K562 (cell line): Measurements from ENCODE around the gene PPDPF. TPM values are rescaled to one million over a fixed set of nuclear protein-coding genes. Genes with fewer than 3 reads are reported as not detected.

Experiments used
- ATAC-seq: fragments of 200-7000 bp; cut with Tn5 transposase; 3 replicates; pipeline ENCODE4 v1.9.1; 2020; ENCODE audit warnings: moderate library complexity
- BruUV-seq: library from RNA; stranded (reverse); fragments of 400-500 nt; replicated peaks from 2 replicates; lab custom pipeline; 2021; lab: Mats Ljungman, UMichigan
- CTCF ChIA-PET: fragments of 300-600 bp; formaldehyde crosslinking; extraction: SDS; loops from one replicate; lab custom pipeline; 2021; ENCODE audit warnings: low intra/inter-chr PET ratio; lab: Yijun Ruan, JAX
- POLR2A ChIA-PET: fragments of 300-600, 350-650 bp; sonication (Branson Sonifier 250); formaldehyde crosslinking; extraction: SDS; loops from one replicate; lab custom pipeline; 2021; ENCODE audit warnings: antibody characterized with exemption, inconsistent platforms; lab: Yijun Ruan, JAX
- DNase-seq, 4 experiments: peaks; one replicate each; pipeline versions ENCODE4 v3.0.0 to v3.0.0-alpha.2; 2011 to 2018; ENCODE audit warnings: low spot score in 3 of 4, mixed read lengths in 3 of 4; ENCODE audit errors: extremely low read depth in 1 of 4
- FAIRE-seq: peaks from 2 replicates; lab custom pipeline; 2011; peaks lifted over from hg19 to GRCh38; lab: Jason Lieb, UNC
- H2AFZ ChIP-seq: 2 replicates; pipeline ENCODE4 v1.6.0; 2011; ENCODE audit warnings: low read depth, low read length, control low read depth, inconsistent platforms
- H3K27ac ChIP-seq: fragments of 200-600 bp; 3 replicates; pipeline ENCODE4 v1.8.0; 2011; ENCODE audit warnings: low read depth, mild to moderate bottlenecking, control low read depth, inconsistent platforms, low read length, moderate library complexity, mixed read lengths; ENCODE audit errors: extremely low read depth
- H3K27me3 ChIP-seq, 2 experiments: fragments of 300-600 bp in 1 of 2; 2 replicates in 1 of 2; 3 replicates in 1 of 2; pipeline versions ENCODE4 v1.6.0 to v1.8.0; 2011; ENCODE audit warnings: inconsistent platforms in 2 of 2, low read length in 2 of 2, mild to moderate bottlenecking in 1 of 2, mixed read lengths in 1 of 2, moderate library complexity in 1 of 2; ENCODE audit not compliant: control insufficient read depth in 2 of 2, insufficient read depth in 2 of 2
- H3K36me3 ChIP-seq: fragments of 300-600 bp; 3 replicates; pipeline ENCODE4 v1.8.0; 2011; ENCODE audit warnings: mild to moderate bottlenecking, low read length, inconsistent platforms; ENCODE audit not compliant: control insufficient read depth, insufficient read depth
- H3K4me1 ChIP-seq, 2 experiments: fragments of 200-600 bp in 1 of 2; replicated peaks in 1 of 2; 2 replicates in 1 of 2; 3 replicates in 1 of 2; pipeline versions ENCODE4 v1.5.1 to v1.8.0; 2011; ENCODE audit warnings: inconsistent platforms in 2 of 2, low read length in 2 of 2, mild to moderate bottlenecking in 1 of 2, mixed read lengths in 1 of 2, moderate library complexity in 1 of 2; ENCODE audit not compliant: control insufficient read depth in 2 of 2, insufficient read depth in 2 of 2
- H3K4me2 ChIP-seq: 2 replicates; pipeline ENCODE4 v1.6.1; 2011; ENCODE audit warnings: low read length, control low read depth, inconsistent platforms, mixed read lengths; ENCODE audit not compliant: insufficient read depth
- H3K4me3 ChIP-seq: fragments of 200-600 bp; sonication (generic), shearing (Covaris generic); 2 replicates; pipeline ENCODE4 v1.5.1; 2016; ENCODE audit warnings: control low read depth, inconsistent platforms
- H3K79me2 ChIP-seq: fragments of 200-600 bp; 3 replicates; pipeline ENCODE4 v1.8.0; 2011; ENCODE audit warnings: low read length, inconsistent platforms; ENCODE audit not compliant: control insufficient read depth, insufficient read depth
- H3K9ac ChIP-seq, 2 experiments: 2 replicates each; pipeline versions ENCODE4 v1.6.0 to v1.6.1; 2011; ENCODE audit warnings: low read depth in 2 of 2, low read length in 2 of 2, control low read depth in 1 of 2, inconsistent platforms in 1 of 2, mild to moderate bottlenecking in 1 of 2, mixed read lengths in 1 of 2; ENCODE audit not compliant: insufficient read depth in 1 of 2
- H3K9me1 ChIP-seq: one replicate; pipeline ENCODE4 v1.6.0; 2011; ENCODE audit warnings: inconsistent platforms, mild to moderate bottlenecking, low read length, moderate library complexity; ENCODE audit not compliant: control insufficient read depth, insufficient read depth
- H3K9me3 ChIP-seq: replicated peaks from 2 replicates; pipeline ENCODE4 v1.5.1; 2011; ENCODE audit warnings: low read depth, low read length, inconsistent platforms; ENCODE audit not compliant: control insufficient read depth, insufficient read depth
- H4K20me1 ChIP-seq: replicated peaks from 2 replicates; pipeline ENCODE4 v1.6.1; 2011; ENCODE audit warnings: low read length, inconsistent platforms, mixed read lengths; ENCODE audit not compliant: control insufficient read depth, insufficient read depth
- FIP1L1 ChIP-seq: fragments of 200-400 bp; formaldehyde crosslinking; IDR thresholded peaks from 2 replicates; pipeline ENCODE4 v1.6.1; 2018; ENCODE audit warnings: mild to moderate bottlenecking, low read depth, low read length; ENCODE audit not compliant: poor library complexity, severe bottlenecking
- POLR2G ChIP-seq: fragments of 200-400 bp; formaldehyde crosslinking; IDR thresholded peaks from 2 replicates; pipeline ENCODE4 v1.6.1; 2017; ENCODE audit warnings: low read depth, mild to moderate bottlenecking, antibody characterized with exemption, low read length, moderate library complexity
- RFX7 ChIP-seq: fragments of 250-450 bp; sonication (Bioruptor Pico); IDR thresholded peaks from 2 replicates; pipeline ENCODE4 v1.5.1; 2021; ENCODE audit warnings: mild to moderate bottlenecking
- WGBS: fragments of 100-300 bp; shearing (Covaris generic); methylation state at CpG from one replicate; pipeline ENCODE4 v1.1.6; 2016; ENCODE audit warnings: low coverage, mixed read lengths; ENCODE audit not compliant: insufficient coverage; ENCODE audit errors: missing lambda C conversion rate; 5-methylcytosine and 5-hydroxymethylcytosine counted together
- in situ Hi-C: fragments of 300-500 bp; cut with MboI; formaldehyde crosslinking; loops from 4 replicates; pipeline ENCODE4 v1.15.0; 2018; ENCODE audit warnings: inconsistent platforms, mixed read lengths
- intact Hi-C: fragments of 100-400 bp; cut with micrococcal nuclease; formaldehyde crosslinking; loops from 2 replicates; pipeline ENCODE4 v1.14.2; 2022
- polyA plus RNA-seq, 8 experiments: library from polyadenylated mRNA; depleted of rRNA in 4 of 8; stranded (reverse) in 5 of 8; unstranded in 3 of 8; fragments of >200 nt; fragmentation: Nextera tagmentation in 2 of 8; fragmentation: Illumina TruSeq in 1 of 8; extraction: Ambion mirVana in 2 of 8; extraction: Trizol in 1 of 8; gene quantifications; 2 replicates each; pipeline versions ENCODE4 v1.2.1 to v1.2.3, GENCODE V29; 2011 to 2014; ENCODE audit warnings: inconsistent platforms in 1 of 8, missing spikeins in 1 of 8
- total RNA-seq, 7 experiments: library from RNA; depleted of rRNA in 6 of 7; stranded (reverse); fragments of >200 nt in 6 of 7; fragmentation: Illumina TruSeq in 2 of 7; extraction: Trizol in 2 of 7; gene quantifications; 2 replicates each; pipeline versions ENCODE4 v1.2.1 to v1.2.3, GENCODE V29; 2011 to 2021; ENCODE audit warnings: low replicate concordance in 1 of 7
- TF ChIP-seq, protein P1 (sequence below): fragments of 450-650 bp; IDR thresholded peaks from 2 replicates; pipeline ENCODE4 v1.6.1; 2016
- TF ChIP-seq, protein P2 (sequence below): sonication (generic); formaldehyde crosslinking; IDR thresholded peaks from 2 replicates; pipeline ENCODE4 v1.8.1; 2023; ENCODE audit warnings: mild to moderate bottlenecking, missing genetic modification reagents

The PPDPF gene
- total and polyA plus RNA-seq, 9 of the 15 experiments (the other 6 are each of a cell fraction or from before 2014, with no cell fraction given) = 0.77 to 233 (median 10.5) TPM

DNA sequence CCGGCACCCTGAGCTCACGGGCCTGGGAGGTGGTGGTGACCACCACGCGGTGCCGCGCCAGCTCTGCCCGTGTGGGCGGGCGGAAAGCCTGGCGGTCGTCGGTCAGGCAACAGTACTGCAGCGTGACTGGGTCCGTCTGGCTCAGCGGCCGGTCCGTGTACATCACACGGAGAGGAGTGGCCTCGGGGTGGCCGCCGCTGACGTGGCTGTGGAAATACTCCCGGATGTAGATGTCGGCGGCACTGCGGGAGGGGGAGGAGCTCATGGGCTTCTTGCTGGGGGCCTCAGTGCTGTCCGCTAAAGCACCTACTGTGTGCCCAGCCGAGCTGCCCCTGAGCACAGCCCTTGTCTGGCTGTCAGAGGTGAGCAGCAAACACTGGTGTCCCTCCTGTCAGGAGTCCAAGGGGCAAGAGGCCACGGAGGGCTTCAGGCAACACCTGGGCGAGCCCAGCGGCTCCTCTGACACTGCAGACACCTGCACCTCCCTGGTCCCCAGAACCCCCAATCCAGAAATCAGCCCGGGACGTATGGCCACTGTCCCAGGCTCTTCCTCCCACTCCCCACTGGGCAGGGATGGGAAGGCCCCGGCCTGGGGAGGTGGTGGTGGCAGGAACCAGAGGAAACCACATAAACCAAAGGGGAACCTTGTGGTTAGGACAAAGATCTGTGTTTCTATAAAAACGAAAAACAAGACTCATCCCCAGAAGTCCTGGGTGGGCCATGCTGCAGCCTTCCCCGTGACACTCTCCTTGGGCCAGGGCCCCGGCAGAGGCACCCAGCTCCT is 47.0 kb downstream of the PPDPF start (continued):
- TF ChIP-seq, protein P1, sequence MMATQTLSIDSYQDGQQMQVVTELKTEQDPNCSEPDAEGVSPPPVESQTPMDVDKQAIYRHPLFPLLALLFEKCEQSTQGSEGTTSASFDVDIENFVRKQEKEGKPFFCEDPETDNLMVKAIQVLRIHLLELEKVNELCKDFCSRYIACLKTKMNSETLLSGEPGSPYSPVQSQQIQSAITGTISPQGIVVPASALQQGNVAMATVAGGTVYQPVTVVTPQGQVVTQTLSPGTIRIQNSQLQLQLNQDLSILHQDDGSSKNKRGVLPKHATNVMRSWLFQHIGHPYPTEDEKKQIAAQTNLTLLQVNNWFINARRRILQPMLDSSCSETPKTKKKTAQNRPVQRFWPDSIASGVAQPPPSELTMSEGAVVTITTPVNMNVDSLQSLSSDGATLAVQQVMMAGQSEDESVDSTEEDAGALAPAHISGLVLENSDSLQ = no peak
- TF ChIP-seq, all 486 proteins: peak for 12

DNA sequence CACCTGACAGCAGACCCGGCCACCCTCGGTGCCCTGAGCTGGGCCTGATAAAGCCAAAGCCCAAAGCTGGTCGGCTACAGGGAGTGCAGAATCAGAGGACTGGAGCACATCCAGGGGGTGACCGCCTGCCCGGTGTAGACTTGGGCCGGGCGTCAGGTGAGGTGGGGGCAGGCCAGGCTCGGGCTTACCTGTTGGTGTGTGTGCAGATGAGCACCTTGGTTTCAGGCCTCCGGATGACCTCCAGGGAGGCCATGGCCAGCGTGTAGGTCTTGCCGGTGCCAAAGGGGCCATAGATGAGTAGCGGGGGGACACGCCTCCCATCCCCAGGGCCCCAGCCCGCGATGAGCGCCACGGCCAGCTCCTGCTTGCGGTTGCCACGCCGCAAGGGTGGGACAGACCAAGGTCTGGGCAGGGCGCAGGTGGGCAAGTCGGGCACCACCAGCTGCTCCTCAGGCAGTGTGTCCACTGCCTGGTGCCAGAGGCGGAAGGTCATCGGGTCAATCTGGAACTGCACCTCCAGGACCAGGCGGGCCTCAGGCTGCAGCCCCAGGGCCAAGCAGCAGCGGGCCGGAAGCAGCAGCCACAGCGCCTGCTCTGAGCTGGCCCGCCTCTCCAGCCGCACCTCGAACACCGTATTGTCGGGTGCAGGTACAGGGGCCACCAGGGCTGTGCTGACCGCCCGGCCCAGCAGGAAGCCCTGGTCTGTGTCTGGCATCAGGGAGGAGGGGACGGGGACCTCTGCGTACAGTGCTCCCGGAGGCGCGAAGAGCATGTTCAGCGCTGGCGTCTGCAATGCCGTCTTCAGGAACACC is 47.8 kb downstream of the PPDPF start:
- in situ Hi-C loops (no loop called here), intact Hi-C loops (no loop called here)
- H3K9ac ChIP-seq = no peak overlapping the region; a peak in 1 of 4 replicates
- no peaks in the 10 kb centered on the region for H3K79me2 ChIP-seq
- TF ChIP-seq, protein P2, sequence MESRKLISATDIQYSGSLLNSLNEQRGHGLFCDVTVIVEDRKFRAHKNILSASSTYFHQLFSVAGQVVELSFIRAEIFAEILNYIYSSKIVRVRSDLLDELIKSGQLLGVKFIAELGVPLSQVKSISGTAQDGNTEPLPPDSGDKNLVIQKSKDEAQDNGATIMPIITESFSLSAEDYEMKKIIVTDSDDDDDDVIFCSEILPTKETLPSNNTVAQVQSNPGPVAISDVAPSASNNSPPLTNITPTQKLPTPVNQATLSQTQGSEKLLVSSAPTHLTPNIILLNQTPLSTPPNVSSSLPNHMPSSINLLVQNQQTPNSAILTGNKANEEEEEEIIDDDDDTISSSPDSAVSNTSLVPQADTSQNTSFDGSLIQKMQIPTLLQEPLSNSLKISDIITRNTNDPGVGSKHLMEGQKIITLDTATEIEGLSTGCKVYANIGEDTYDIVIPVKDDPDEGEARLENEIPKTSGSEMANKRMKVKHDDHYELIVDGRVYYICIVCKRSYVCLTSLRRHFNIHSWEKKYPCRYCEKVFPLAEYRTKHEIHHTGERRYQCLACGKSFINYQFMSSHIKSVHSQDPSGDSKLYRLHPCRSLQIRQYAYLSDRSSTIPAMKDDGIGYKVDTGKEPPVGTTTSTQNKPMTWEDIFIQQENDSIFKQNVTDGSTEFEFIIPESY (CRISPR knock-in tag) = peak; percentile 94
- TF ChIP-seq POLR2G (peak; percentile 29), FIP1L1 (peak; percentile 31), RFX7 (CRISPR knock-in tag) (no peak)
- ATAC-seq = no peak
- no TSS peak for BruUV-seq
- DNase-seq = no peak
- peaks cover 0 to 24% of the 10 kb centered on the region in 2 experiments; a peak in 2 of 5 replicates for H3K27me3 ChIP-seq
- CTCF ChIA-PET = no interaction called here
- peaks cover 3% of the 10 kb centered on the region; the same call in 1 of the 2 replicates for H4K20me1 ChIP-seq
- no peak for FAIRE-seq
- peaks cover 0 to 91% of the 10 kb centered on the region in 2 experiments; a peak in 4 of 5 replicates for H3K4me1 ChIP-seq
- H3K9me1 ChIP-seq = peaks cover 3% of the 10 kb centered on the region
- POLR2A ChIA-PET = interaction anchor here (0.5 to 2.3 kb wide), 4 partner anchors 11 to 583 kb away, joined by 3 to 7 read pairs (median 4); no protein-coding TSS in a partner anchor
- H3K4me2 ChIP-seq = no peak overlapping the region
- H3K9me3 ChIP-seq = no peaks in the 10 kb centered on the region
- H3K4me3 ChIP-seq = no peak overlapping the region
- no peak overlapping the region for H2AFZ ChIP-seq
- WGBS = 73% methylated on average over 38 of the region's 43 CpGs
- H3K27ac ChIP-seq = no peak overlapping the region
- H3K36me3 ChIP-seq = no peaks in the 10 kb centered on the region
